Islet of Langerhans (tissue), 1 donor: ENCODE results near the gene POLA2.
"Not testable (repeated sequence)": the region's sequence is repeated elsewhere in the genome, so short reads cannot be mapped to it uniquely, and the experiment has no call there.

Experiments used
- FAIRE-seq: peaks from one replicate; lab custom pipeline; 2011; peaks lifted over from hg19 to GRCh38; lab: Jason Lieb, UNC

Gene POLA2

GRCh38 chr11:65261591-65262380, at the start of gene POLA2:
Gene POLA2 (plus strand): TSS chr11:65261962. CDS start chr11:65262293, 331 bp downstream.
- FAIRE-seq, result no peak

GRCh38 chr11:65212226-65212801, 49.4 kb upstream of the POLA2 start:
- FAIRE-seq, result no peak

- FAIRE-seq, result no peak
Observed at GRCh38 chr11:65213322-65214211, 48.2 kb upstream of the POLA2 start.

- FAIRE-seq, result no peak
Observed at GRCh38 chr11:65214212-65214845, 47.4 kb upstream of the POLA2 start.

GRCh38 chr11:65215441-65216076, 46.2 kb upstream of the POLA2 start:
- no peak for FAIRE-seq

GRCh38 chr11:65216830-65217229, 44.9 kb upstream of the POLA2 start:
- no peak for FAIRE-seq

- no peak for FAIRE-seq
Observed at GRCh38 chr11:65217441-65218423, 44.0 kb upstream of the POLA2 start.

- no peak for FAIRE-seq
Observed at GRCh38 chr11:65218446-65218845, 43.3 kb upstream of the POLA2 start.

- no peak for FAIRE-seq
Observed at GRCh38 chr11:65219930-65220213, 41.9 kb upstream of the POLA2 start.

- FAIRE-seq, result no peak
Observed at GRCh38 chr11:65221026-65221425, 40.7 kb upstream of the POLA2 start.

GRCh38 chr11:65223011-65223410, 38.8 kb upstream of the POLA2 start:
- no peak for FAIRE-seq

- no peak for FAIRE-seq
Observed at GRCh38 chr11:65224930-65225278, 36.9 kb upstream of the POLA2 start.

- no peak for FAIRE-seq
Observed at GRCh38 chr11:65225279-65226102, 36.3 kb upstream of the POLA2 start.

GRCh38 chr11:65226103-65226442, 35.7 kb upstream of the POLA2 start:
- FAIRE-seq, result no peak

- FAIRE-seq, result no peak
Observed at GRCh38 chr11:65227879-65228278, 33.9 kb upstream of the POLA2 start.

GRCh38 chr11:65236194-65237059, 25.3 kb upstream of the POLA2 start:
- FAIRE-seq, result no peak

- FAIRE-seq, result not testable (repeated sequence)
Observed at GRCh38 chr11:65238302-65238701, 23.5 kb upstream of the POLA2 start.

- no peak for FAIRE-seq
Observed at GRCh38 chr11:65241134-65241533, 20.6 kb upstream of the POLA2 start.

- no peak for FAIRE-seq
Observed at GRCh38 chr11:65241692-65242091, 20.1 kb upstream of the POLA2 start.
